Stimulated activated CD4-positive, alpha-beta T cell treated with anti-CD3 and anti-CD28 coated beads, Interleukin-4, amount 100 ng/mL, for 4 hours (primary cell): ENCODE measurements around the gene NEAT1.

Experiments used
- DNase-seq, 2 experiments: peaks; one replicate each; pipeline ENCODE4 v3.0.0-alpha.2; 2020

Gene NEAT1

GRCh38 chr11:65424205-65425104 is 1.9 kb downstream of the NEAT1 start:
- DNase-seq = peak; percentile 67 to 70

- DNase-seq = peak; percentile 60 to 91
Observed at GRCh38 chr11:65425105-65425970, 2.7 kb downstream of the NEAT1 start.

- DNase-seq = no peak
Observed at GRCh38 chr11:65425971-65426838, 3.6 kb downstream of the NEAT1 start.

DNA sequence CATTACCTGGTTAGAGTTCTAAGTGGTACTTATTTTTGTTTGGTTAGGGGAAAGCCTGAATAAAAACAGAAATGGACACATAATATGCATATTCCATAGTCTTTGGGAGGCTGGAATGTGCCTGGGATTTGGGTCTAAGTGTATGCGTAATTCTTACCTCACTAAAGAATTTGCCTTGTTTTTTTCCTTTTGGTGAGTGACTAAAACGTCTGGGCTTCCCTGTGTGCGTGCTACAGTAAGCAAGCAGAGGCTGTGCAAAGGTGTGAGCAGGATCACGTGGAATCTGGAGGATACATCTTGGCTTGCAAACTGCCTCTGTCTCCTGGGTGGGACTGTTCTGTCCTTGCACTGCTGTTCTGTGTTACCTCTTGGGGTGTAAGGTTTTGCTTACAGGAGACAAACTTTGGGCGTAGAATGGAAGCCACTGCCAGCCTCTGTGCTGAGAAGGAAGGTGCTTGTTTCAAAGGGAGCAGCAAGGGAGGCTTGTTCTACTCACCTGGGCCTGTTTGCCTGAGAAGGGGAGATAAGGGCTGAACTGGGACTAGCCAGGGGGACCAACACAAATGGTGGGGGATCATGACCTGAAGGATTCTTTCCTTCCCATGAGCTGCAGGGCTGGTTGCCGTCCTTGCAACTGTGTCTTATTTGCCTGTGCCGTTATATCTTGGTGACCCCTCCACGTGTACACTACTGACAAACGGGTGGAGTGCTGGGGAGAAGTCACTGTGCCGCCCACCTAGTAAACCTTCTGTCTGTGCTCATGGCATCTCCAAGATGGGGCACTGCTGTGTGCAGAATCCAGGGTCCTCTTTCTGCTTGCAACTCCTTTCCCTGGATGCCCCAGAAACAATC is 4.5 kb downstream of the NEAT1 start:
- peak in 1 of 2 experiments; percentile 33 for DNase-seq

- DNase-seq = no peak
Observed at GRCh38 chr11:65427691-65428577, 5.3 kb downstream of the NEAT1 start.

DNA sequence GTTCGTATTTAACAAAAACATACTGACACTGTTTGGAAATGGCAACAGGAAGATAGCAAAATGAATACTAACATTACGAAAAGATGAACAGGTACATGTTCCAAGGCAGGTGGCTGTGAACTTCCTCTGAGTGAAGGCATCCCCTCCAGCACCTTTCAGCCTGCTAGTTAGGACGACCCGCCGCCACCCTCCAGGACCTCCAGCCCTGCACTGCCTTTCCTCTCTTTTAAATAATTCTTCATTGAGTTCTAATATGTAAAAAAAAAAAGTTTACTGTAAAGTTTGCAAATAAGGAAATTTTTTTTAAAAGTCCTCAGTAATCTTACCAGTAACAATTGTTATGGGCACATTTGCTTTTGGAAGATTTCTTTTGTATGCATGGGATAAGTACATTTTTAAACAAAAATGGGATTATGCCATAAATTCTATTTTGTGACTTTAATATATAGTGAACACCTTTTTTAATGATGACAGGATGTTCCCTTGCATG is 6.0 kb downstream of the NEAT1 start:
- no peak for DNase-seq

DNA sequence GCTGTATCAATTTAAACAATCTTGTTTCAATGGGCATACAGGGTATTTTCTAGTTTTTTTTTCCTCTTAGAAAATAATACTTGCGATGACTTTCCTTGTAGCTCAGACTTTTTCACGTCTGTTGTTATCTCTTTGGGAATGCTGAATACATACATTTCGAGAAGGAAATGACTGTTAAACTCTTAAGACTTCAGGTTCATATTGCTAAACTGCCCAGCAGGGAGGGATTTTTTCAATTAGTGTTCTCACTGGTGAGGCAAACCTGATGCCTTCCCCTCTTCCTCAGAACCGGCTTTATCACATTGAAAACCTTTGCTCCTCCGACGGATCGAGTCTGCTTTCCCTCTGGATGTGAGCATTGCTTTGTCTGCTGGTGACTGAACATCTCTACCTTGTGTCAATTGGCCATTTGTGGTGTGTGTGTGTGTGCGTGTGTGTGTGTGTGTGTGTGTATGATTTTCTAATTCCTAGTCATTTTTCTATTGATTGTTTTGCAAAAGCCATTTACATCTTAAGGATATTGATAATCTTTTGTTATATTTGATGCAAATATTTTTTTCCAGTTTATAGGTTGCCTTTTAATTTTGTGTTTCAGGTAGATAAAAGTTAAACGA is 6.6 kb downstream of the NEAT1 start:
- DNase-seq = no peak

DNA sequence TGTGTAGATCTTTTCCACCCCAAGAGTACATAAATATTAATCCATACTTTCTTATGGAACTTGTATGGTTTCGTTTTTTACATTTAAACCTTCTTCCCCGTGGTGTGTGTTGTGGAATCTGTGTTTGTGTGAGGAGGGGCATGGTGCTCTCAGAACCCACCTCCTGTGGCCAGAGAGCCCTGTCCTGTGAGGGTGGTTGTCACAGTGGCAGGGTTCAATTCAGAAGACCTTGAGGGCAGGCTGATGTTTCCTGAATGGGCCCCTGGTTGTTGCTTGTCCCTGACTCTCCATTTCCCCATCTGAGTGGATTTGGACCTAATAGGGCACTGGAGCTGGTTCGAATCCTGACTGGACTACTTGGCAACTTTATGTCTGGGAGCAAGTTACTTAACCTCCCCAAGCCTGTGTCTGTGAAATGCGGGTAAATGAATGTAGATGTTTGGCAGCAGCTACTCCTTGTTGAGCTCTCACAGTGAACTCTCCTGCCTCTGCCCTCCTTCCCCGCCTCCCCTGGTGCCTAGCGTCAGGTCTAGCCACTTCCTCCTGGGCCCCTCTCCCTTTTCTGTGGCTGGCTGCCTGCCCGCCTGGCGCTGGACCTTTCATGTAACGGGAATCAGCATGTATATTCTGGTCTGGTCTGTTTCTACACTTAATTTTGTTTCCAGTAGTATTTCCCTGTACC is 7.3 kb downstream of the NEAT1 start:
- DNase-seq = peak in 1 of 2 experiments; percentile 31

DNA sequence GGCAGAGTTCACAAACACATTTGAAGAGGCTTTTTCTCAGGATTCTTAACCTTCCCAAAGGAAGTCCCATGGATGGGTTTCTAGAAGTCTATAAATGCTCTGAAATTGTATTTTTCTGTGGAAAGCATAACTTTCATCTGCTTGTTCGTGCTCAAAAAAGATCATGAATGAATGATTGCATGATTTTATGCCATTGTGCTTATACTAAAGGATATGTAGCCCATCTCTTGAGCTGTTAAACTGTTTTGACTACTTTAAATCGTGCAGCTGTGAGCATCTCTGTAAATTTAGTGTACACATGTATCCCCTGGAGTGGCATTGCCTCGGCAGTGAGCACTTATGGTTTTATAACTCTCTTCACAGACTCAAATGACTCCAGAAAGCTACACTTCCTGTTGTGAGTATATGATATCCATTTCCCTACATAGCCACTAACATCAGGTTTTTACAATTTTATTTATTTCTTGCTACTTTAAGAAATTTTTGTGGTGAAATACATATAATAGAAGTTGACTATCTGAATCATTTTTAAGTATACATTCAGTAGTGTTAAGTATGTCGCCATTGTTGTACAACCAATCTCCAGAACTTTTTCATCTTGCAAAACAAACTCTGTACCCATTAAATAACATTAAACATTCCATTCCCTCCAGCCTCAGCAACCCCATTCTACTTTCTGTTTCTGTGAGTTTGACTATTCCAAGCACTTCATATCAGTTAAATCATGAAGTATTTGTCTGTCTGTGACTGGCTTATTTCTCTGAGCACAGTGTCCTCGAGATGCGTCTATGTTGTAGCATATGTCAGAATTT is 8.0 kb downstream of the NEAT1 start:
- DNase-seq = no peak

DNA sequence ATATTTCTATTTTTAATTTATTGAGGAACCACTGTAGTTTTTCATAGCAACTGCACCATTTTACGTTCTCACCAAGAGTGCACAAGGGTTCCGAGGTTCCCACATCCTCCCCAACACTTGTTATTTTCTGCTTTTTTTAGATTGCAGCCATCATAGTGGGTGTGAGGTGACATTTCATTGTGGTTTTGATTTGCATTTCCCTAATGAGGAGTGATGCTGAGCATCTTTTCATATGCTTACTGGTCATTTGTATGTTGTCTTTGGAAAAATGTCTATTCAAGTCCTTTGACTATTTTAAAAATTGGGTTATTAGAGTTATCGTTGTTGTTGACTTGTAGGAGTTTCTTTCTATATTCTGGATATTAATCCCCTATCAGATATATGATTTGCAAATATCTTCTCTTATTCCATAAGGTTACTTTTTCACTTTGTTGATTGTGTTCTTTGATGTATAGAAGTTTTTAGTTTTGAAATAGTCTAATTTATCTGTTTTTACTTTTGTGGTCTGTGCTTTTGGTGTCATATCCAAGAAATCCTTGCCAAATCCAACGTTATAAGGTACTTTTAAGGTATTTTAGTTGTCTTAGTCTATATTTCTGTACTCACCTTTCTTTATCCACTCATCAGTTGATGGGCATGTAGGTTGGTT is 9.0 kb downstream of the NEAT1 start:
- no peak for DNase-seq

GRCh38 chr11:65432100-65432650 is 9.6 kb downstream of the NEAT1 start:
- no peak for DNase-seq

DNA sequence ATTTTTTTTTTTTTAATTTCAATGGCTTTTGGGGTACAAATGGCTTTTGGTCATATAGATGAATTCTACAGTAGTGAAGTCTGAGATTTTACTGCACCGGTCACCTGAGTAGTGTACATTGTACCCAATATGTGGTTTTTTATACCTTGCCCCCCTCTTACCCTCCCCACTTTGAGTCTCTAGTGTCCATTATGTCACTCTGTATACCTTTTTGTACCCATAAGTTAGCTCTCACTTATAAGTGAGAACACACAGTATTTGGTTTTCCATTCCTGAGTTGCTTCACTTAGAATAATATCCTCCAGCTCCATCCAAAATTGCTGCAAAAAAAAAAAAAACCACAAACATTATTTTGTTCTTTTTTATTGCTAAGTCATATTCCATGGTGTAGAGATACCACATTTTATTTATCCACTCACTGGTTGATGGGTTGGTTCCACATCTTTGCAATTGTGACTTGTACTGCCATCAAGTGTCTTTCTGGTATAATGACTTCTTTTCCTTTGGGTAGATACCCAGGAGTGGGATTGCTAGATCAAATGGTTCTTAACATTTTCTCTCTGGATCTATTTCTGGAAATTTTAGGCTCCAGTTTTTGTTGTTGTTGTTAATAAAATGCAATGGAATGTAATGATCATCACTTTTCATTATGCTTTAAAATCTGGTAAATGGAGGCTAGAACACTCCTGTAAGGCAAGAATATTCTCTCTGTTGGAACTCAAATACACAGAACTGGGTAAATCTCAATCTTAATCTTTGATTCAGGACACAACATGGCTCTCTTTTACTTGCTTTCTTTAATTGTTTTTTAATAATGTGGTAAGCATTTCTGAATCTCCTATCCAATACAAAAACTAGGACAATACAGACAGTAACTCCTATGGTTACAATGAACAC is 10.3 kb downstream of the NEAT1 start:
- DNase-seq = no peak

- DNase-seq = no peak
Observed at GRCh38 chr11:65433657-65434056, 11.1 kb downstream of the NEAT1 start.

GRCh38 chr11:65434057-65434666 is 11.6 kb downstream of the NEAT1 start:
- DNase-seq = no peak

DNA sequence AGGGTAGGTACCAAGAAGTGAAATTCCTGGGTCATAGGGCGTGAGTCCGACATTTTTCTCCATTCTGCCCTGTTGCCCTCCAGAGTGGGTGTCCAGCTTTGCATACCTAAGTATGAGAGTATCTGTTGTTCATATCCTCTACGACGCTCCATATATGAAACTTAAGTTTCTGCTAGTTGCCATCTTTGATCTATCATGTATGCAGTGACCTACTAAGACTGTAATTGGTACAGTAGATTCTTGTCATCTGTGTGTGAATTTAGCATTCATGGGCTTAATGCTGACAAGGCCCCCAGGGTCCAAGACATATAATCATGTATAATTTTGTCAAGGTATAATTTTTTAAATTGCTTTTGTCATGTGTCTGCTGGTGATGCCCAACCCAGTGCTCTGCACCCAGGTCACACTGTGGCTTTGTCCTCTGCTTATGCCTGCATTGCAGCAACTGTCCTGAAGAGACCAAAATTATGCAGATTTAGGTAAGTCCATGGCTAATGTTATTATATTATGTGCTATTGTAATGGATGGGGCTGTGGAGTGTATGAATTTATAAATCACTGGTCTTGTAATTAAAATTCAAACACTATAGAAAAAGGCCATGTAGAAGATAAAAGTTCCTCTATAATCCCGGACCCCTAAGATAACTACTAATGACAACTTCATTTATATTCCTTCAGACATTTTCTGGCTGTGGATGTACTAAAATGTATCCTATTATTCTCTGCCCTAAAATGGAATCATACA is 12.2 kb downstream of the NEAT1 start:
- no peak for DNase-seq
